Measurements from ENCODE around the gene CRYGB.
A peak's percentile ranks its signal among the peaks of the same experiment; 100 is the strongest.
"Not testable (repeated sequence)": the region's sequence is repeated elsewhere in the genome, so short reads cannot be mapped to it uniquely, and the experiment has no call there.

CRYGB gene

DNA sequence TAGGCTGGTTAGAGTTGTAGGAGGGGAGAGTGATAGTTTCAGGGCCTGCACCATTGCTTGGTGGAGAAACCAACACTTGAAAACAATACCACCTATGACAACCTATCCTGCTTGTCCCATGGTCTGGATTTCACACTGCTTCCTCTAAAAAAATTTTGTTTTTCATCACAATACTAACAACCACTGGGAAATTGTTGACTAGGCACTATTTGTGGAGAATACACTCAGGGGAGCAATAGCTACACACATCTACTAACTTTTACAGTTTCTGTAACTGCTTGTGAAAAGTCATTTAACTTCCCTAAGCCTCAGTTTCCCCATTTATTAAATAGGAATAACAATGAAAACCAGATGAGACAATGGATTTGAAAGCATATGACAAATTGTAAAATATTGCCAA lies 4.1 kb upstream of the CRYGB start:
- DNase-seq (ENCODE audit: low read depth, low spot score) = no peak

DNA sequence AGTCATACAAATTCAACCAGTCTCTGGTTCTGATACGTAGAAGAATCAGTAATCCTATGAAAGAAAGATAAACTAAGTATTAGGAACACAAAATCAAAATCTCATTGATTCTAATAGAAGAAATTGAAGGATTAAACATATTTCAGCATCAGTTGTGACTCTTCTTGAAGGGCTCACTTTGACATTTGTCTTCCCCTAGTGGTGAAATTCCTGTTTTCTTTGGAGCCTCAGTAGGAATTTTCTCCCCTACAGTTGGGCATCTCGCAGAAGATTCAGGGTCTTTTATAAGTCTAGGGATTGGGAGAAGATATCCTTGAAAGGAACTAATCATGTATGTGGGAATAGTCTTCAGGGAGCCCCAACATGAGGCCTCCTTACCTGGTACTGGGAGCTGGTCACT lies 2.8 kb upstream of the CRYGB start:
- DNase-seq (ENCODE audit: low read depth, low spot score) = no peak

DNA sequence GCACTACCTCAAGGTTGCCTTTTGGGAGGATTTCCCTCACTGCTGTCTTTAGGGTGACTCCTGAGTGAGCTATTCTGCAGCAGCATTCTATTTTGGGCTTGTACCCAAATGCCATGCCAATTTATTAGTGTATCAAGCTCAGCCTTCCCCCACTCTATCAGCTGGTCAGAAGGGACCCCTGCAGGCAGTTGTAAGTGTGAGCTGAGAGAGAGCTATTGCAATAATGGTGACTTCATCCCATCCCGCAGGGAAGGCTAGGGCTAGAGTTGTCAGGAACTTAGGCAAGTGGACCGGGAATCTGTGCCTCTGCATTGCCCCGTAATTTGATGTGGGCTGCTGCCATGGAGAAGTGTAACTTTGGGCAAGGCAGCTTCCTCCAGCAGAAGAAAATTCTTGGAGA lies 1.8 kb upstream of the CRYGB start:
- DNase-seq (ENCODE audit: low read depth, low spot score) = no peak

DNA sequence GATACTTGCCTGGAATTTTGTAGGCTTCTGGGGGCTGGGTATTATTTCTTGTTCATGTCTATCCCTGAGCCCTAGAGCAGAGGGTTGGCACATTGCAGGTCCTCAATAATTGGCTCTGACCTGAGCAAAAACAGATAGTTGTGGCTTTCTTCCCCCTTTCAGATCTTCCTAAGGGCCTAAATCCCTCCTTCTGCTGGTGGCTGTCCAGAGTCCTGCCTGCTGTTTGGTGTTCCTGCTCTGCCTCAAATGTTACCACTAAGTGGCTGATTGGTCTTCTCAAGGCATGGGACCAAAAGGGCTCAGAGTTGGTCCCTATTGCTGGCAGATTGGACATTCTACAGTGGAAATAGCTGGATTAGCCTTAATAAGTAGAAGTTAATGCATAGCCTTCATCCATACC lies 1.1 kb upstream of the CRYGB start:
- no peak for DNase-seq (ENCODE audit: low read depth, low spot score)

DNA sequence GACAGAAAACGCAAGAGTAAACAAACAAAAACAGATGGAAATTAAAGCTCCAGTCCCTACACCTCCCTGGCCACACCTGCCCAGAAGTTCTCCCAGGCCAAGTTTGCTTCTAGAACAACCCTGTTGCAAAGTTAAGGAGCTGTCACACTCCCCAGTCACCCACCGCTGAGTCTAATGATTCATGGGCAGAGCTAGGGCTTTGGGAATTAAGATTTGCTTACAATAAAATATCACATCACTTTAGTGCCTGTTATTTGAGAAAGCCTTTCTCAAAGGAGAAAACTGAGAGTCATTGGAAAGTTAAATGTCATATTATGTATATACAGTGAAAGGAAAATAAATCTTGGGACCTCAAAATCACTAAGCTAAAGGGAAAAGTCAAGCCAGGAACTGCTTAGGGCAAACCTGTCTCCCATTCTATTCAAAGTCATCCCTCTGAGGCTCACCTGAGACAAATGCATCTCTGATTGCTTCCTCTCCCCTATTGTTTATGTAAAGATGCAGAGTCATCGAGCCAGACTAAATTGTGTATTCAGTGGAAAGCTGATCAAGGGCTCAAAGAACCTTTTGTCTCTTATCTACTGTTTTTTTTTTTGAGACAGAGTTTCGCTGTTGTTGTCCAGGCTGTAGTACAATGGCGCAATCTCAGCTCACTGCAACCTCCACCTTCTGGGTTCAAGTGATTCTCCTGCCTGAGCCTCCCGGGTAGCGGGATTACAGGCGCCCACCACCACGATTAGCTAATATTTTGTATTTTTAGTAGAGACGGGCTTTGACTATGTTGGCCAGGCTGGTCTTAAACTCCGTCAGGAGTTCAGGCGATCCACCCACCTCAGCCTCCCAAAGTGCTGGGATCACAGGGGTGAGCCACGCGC lies 2.8 kb downstream of the CRYGB start:
- peak; percentile 50 for DNase-seq (ENCODE audit: low read depth, low spot score)

DNA sequence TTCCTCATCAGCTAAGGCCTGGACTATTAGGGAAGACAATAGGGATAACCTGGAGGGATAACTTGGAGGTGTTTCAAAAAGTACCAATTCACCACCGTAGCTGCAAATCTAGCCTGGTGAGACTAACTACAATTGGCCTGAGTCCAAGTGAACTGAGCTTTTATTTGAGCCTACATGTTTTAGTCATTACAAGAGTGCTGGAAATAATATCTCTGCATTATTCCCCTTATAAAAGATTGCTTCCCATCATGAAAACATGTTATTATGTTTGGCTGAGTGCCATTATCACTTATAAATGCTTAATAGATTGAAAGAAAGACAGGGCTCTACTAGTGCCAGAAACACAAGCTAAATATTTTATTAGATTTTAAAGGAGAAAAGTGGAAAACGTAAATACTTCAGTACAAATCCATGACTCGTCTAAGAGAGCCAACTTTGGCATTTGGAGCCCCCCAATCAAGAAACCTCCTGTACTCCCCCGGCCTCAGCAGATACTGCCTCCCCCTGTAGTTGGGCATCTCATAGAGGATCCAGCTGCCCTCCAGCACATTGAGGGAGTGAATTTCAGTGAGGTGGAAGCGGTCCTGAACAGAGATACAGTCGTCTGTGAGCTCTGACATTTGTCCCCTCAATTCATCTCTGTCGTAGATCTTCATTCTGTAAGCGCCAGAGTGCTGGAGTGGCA lies 3.6 kb downstream of the CRYGB start:
- DNase-seq (ENCODE audit: low read depth, low spot score) = no peak

DNA sequence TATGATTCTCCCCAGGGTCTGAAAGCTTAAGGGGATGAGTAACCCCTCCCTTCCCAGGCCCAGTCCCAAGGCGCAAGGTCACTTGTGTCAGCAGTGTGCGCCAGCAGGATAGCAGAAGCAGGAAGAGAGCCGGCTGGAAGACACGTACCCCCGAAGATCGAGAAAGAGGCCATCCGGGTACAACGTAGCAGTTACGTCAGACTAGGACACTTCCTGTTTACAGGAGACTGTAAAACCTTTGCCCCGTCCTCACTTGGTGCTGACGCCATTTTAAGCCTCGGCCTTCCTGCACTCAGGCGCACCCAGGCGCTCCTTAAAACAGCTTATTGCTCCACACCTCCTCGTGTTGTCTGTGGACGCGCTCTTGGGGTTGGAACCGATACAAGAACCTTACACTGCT lies 6.5 kb downstream of the CRYGB start:
- DNase-seq (ENCODE audit: low read depth, low spot score) = no peak

DNA sequence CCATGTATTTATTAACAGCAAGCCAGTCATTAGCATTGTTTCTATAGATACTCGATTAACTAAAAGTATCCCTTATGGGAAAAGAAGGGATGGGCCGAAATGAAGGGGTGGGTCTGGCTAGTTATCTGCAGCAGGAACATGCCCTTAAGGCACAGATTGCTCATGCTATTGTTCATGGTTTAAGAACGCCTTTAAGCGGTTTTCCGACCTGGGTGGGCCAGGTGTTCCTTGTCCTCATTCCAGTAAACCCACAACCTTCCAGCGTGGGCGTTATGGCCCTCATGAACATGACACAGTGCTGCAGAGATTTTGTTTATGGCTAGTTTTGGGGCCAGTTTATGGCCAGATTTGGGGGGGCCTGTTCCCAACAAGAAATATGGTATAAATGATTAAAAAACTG lies 7.6 kb downstream of the CRYGB start:
- DNase-seq (ENCODE audit: low read depth, low spot score) = not testable (repeated sequence)

DNA sequence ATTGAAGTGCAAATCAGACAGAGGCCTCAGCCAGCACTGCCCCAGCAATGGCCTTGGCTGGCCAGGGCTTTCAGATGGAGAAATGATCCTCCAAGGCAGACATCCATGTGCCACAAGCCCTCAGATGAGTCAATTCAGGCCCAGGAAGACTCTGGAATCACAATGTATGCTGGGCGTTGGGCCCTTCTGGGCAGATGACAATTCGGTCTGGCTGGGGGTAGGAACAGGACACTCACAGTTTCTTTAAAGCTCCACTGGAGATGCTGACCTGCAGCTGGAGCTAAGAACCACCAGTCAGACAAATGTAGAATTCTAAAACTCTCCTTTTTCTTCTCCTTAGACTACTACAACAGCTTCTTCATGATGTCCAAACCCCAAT lies 9.3 kb downstream of the CRYGB start:
- no peak for DNase-seq (ENCODE audit: low read depth, low spot score)

DNA sequence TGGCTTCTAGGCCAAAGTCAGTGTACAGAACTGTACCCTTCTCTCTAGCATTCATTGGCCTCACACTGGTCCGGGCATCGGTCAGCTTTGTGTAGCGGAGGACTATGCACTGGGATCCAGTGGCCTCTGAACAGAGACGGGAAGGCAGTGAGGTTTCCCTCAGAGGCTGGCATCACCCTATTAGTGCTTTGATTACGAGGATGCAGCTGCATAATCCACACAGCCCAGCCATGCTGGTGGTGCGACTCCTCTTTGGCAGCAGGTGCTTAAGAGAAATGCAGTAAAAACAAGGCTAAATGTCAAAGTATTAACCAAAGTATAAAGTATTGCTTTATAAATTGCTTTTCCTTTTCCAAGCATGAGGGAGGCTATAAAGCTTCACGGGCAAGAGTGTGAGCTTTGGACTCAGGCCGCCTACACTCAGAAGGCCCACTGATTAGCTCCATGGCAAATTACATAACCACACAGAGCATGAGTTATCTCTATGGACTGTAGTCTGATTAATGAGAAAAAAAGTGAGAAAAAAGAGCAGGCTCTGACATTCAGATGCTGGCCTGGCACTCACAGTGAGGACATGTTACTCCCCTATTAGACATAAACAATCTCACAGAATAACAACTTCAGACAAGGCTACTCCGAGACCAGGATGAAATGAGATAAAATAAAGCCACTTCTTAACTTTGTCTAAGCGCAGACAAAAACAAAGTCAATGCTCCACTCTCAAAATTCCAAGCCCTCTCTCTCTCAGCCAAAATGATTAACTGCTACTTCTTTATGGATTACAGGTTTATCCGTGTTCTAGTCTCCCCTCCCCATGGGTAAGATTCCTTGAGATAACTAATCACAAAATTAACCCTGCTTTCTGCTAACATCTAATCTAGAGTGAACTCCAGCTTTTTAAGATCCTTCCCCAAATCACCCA lies 9.9 kb downstream of the CRYGB start:
- DNase-seq (ENCODE audit: low read depth, low spot score) = no peak

DNA sequence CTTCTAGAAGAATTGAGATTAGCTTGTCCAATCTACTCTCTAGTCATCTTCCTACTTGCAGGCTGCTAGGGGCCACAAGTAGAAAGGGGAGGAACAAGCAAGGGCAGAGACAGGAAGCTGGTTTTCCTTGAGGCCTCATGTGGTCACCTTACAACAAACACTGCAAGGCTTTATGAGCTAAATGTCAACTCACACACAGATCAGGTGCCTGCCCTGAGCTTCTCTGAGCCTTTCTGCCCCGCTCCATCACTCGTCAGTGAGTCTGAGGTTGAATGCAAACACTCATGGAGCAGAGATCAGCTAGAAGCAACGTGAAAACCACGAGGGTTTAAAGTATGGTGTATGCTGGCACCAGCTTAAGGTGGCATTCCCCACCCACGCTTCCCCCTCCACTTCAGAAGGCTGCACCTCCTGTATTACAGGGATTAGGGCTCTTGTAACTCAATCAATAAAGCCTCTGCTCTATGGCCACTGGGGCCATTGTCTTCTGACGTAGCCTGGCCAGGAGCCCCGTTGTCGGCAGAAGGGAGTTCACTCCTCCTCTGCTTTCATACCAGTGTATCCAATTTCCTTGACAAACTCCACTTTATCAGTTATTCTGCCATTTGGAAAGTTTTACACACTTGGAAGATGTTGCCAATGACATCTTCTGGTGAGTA lies 10.9 kb downstream of the CRYGB start:
- no peak for DNase-seq (ENCODE audit: low read depth, low spot score)

DNA sequence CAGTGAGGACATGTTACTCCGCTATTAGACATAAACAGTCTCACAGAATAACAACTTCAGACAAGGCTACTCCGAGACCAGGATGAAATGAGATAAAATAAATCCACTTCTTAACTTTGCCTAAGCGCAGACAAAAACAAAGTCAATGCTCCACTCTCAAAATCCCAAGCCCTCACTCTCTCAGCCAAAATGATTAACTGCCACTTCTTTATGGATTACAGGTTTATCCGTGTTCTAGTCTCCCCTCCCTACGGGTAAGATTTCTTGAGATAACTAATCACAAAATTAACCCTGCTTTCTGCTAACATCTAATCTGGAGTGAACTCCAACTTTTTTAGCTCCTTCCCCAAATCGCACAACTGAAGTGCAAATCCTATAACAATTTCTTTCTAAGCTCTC lies 15.2 kb downstream of the CRYGB start:
- no peak for DNase-seq (ENCODE audit: low read depth, low spot score)

DNA sequence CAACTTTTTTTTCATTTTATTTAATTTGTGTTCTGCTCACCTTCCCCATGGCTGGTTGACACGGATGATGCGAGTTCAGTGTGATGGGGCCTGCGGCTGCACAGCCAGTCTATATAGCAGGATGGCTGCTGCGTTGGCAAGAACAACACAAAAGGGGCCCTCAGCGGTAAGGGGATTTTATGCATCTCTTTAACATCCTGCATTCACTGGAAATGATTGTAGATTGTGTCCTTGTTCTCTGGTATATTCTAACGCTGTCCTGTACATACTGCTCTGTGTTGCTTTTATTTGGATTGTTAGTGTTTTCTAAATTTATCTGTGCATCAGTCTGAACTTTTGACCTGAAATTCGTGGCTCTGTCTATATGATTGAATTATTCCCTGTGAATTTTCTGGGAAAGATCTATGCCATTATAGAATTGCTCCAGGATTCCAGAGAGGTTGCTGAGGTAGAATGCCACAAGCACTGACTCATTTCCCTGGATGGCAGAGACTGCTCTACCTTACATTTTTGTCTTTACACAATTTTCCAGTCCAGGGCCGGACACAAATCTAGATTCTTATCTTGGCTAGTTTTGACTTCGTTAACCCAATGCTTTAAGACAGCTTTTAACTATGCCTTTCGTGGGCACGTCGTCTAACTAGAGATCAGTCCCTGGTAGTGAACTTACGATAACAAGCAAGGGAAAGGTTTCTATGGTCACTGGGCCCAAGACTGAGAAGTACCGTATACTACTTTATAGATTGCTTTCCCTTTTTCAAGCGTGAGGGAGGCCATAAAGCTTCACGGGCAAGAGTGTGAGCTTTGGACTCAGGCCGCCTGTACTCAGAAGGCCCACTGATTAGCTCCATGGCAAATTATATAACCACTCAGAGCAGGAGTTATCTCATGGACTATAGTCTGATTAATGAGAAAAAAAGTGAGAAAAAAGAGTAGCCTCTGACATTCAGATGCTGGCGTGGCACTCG lies 15.9 kb downstream of the CRYGB start, which contains the start of gene CRYGC:
CRYGC (minus strand) TSS at position 85 of the 968 bp plus-strand sequence; CDS start at position 49, 36 bp downstream.
- DNase-seq (ENCODE audit: low read depth, low spot score) = no peak

DNA sequence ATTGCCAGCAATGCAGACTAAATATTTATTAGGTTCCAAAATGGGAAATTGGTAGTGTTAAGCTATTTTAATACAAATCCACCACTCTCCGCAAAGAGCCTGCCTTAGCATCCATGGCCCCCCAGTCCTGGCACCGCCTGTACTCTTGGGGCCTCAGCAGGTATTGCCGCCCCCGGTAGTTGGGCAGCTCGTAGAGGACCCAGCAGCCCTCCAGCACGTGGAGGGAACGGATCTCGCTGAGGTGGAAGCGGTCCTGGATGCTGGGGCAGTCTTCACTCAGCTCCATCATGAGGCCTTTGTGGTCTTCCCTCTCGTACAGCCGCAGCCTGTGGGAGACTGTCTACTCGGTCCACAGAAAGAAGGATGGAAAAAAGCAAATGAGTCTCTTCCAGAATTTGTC lies 17.8 kb downstream of the CRYGB start:
- DNase-seq (ENCODE audit: low read depth, low spot score) = no peak

DNA sequence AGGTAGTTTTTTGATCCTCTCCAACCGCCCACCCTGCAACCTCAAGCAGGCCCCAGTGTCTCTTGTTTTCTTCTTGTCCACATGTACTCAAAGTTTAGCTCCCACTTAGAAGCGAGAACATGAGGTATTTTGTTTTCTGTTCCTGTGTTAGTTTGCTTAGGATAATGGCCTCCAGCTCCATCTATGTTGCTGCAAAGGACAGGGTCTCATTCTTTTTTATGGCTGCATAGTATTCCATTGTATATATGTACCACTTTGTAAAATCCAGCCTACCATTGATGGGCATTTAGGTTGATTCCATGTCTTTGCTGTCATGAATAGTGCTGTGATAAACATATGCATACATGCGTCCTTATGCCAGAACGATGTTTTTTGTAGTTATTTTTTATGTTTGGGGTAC lies 18.9 kb downstream of the CRYGB start:
- no peak for DNase-seq (ENCODE audit: low read depth, low spot score)

DNA sequence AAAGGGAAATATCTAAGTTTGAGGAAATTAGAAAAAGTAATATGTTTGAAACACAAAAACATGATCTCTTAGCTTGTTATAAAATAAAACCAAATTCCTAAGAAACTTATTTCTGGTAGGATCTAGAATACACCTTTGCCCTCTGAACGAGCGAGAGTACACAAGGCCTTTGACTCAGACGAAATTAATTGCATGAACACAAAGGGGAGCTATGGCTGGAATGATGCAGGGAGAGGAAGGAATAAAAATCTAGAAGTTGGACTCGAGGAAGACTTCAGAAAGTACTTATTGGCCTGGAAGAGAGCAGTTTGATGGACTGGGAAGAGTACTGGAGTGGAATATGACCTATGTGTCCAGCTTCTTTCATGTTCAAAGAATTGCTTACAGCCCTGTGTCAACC lies 20.7 kb downstream of the CRYGB start:
- DNase-seq (ENCODE audit: low read depth, low spot score) = no peak

DNA sequence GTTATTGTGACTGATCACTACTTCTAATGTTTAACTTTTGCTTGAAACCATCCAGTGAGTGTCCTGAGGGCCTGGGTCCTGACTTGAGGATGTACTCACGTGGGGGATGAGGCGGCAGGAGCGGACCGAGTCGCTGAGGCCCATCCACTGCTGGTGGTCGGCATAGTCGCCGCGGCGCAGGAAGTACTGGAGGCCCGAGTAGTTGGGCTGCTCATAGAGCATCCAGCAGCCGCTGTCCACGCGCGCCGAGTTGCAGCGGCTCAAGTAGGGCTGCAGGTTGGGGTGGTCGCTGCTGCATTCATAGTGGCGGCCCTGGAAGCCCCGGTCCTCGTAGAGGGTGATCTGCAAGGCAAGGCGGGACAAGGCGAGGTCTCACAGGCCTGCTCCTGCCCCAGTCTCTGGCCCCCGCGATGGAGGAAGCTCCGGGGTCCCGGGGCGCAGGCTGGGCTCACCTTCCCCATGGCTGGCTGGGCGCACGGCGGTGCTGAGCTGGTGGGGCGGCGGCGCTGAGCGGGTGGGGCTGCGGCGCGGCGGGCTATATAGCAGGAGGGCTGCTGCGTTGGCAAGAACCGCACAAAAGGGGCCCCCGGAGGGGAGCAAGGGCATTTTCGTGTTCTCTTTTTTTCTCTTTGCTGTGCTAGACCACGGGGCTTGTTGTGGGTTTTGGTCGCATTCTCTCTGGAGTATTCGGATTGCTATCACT lies 21.8 kb downstream of the CRYGB start, which contains the start of gene CRYGD:
CRYGD (minus strand) TSS at position 512 of the 703 bp plus-strand sequence; CDS start at position 461, 51 bp downstream.
- DNase-seq (ENCODE audit: low read depth, low spot score) = not testable (repeated sequence)

DNA sequence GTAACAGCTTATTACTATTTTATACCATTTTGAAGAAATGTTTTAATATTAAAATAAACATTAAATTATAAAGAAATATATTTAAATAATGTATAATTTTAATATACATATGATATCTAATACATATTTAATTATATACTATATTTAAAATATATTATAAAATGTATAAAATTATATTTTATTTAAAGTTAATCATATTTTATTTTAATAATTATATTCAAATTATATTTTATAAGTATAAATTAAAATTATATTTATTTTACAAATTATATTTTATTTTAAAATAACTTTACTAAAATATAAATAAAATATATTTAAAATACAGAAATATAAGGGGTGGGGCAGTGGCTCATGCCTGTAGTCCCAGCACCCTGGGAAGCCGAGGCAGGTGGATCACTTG lies 23.7 kb downstream of the CRYGB start:
- DNase-seq (ENCODE audit: low read depth, low spot score) = no peak

DNA sequence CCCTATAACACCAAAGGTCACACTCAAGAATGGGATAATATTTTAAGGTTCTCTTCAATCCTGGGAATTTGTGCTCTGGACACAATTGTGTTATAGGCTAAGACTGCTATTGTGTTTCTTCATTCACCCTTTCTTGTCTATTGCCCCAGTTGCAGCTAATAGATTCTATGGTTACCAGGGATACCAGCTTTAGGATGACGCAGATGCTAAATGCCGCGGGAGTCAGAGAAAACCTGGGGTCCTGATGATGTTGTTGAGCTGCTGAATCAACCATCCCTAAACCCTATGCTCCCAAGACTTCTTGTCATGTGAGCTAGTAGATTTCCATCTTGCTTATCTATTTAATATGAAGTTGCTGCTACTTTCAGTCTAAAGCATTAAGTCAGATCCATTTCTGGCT lies 27.0 kb downstream of the CRYGB start:
- no peak for DNase-seq (ENCODE audit: low read depth, low spot score)

DNA sequence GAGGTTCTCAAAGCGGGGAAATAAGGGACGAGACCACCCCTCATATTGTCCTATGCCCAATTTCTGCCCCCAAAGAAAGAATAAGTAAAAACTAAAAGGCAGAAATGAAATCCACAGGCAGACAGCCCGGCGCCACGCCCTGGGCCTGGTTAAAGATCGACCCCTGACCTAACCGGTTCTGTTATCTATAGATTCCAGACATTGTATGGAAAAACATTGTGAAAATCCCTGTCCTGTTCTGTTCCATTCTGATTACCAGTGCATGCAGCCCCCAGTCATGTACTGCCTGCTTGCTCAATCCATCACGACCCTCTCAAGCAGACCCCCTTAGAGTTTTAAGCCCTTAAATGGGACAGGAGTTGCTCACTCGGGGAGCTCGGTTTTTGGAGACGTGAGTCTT lies 28.6 kb downstream of the CRYGB start:
- DNase-seq (ENCODE audit: low read depth, low spot score) = not testable (repeated sequence)

Measured in iPS DF 19.7 (cell line).